GM21825 (cell line): ENCODE data around the gene CLTC.

Experiments used
- ATAC-seq: cut with Tn5 transposase; IDR thresholded peaks from one replicate; pipeline ENCODE4 v1.9.1; 2021; ENCODE audit warnings: mild to moderate bottlenecking, moderate library complexity; ENCODE audit not compliant: unreplicated experiment

The CLTC gene

GRCh38 chr17:59723041-59723440, 103.3 kb downstream of the CLTC start:
- ATAC-seq = no peak

GRCh38 chr17:59723607-59724006, 103.9 kb downstream of the CLTC start:
- ATAC-seq = no peak

- no peak for ATAC-seq
Observed at GRCh38 chr17:59725691-59726090, 106.0 kb downstream of the CLTC start.

- ATAC-seq = no peak
Observed at GRCh38 chr17:59727817-59728533, 108.3 kb downstream of the CLTC start.

GRCh38 chr17:59730268-59730834, 110.7 kb downstream of the CLTC start:
- no peak for ATAC-seq

GRCh38 chr17:59733697-59734096, 114.0 kb downstream of the CLTC start:
- no peak for ATAC-seq

- no peak for ATAC-seq
Observed at GRCh38 chr17:59734226-59734625, 114.5 kb downstream of the CLTC start.

- ATAC-seq = no peak
Observed at GRCh38 chr17:59737324-59737723, 117.6 kb downstream of the CLTC start.

- ATAC-seq = no peak
Observed at GRCh38 chr17:59743842-59744241, 124.1 kb downstream of the CLTC start.

GRCh38 chr17:59745040-59745439, 125.3 kb downstream of the CLTC start:
- no peak for ATAC-seq
